GM23338 (cell line): Measurements from ENCODE around the gene PROS1. TPM values are rescaled to one million over a fixed set of nuclear protein-coding genes. Genes with fewer than 3 reads are reported as not detected.
"Not testable (repeated sequence)": the region's sequence is repeated elsewhere in the genome, so short reads cannot be mapped to it uniquely, and the experiment has no call there.

Experiments used
- ATAC-seq: fragments of 200-7000 bp; cut with Tn5 transposase; 3 replicates; pipeline ENCODE4 v1.9.1; 2020
- DNase-seq: peaks from one replicate; pipeline ENCODE4 v3.0.0-alpha.2; 2015; ENCODE audit warnings: low spot score
- H2AFZ ChIP-seq: fragments of 200-600 bp; sonication (generic); 2 replicates; pipeline ENCODE4 v1.8.0; 2016; ENCODE audit warnings: antibody characterized with exemption, mild to moderate bottlenecking, moderate library complexity
- H3F3A ChIP-seq: fragments of 200-600 bp; sonication (generic); replicated peaks from 2 replicates; pipeline ENCODE4 v1.8.0; 2017; ENCODE audit warnings: antibody characterized with exemption, mixed run types, low read depth
- H3K27ac ChIP-seq: fragments of 200-600 bp; sonication (generic); 2 replicates; pipeline ENCODE4 v1.6.1; 2016; ENCODE audit warnings: low read depth
- H3K27me3 ChIP-seq: fragments of 200-600 bp; sonication (generic); 2 replicates; pipeline ENCODE4 v1.8.0; 2016; ENCODE audit warnings: mild to moderate bottlenecking, mixed run types, moderate library complexity; ENCODE audit not compliant: insufficient read depth
- H3K36me3 ChIP-seq: fragments of 200-600 bp; sonication (generic); 2 replicates; pipeline ENCODE4 v1.8.0; 2016; ENCODE audit warnings: mild to moderate bottlenecking; ENCODE audit not compliant: insufficient read depth
- H3K4me1 ChIP-seq: fragments of 200-600 bp; sonication (generic); 2 replicates; pipeline ENCODE4 v1.8.0; 2016; ENCODE audit warnings: mild to moderate bottlenecking, moderate library complexity; ENCODE audit not compliant: insufficient read depth
- H3K4me2 ChIP-seq: fragments of 200-600 bp; sonication (generic); 2 replicates; pipeline ENCODE4 v1.7.1; 2017; ENCODE audit warnings: mixed run types
- H3K4me3 ChIP-seq: fragments of 200-600 bp; sonication (generic); 2 replicates; pipeline ENCODE4 v1.6.1; 2016; ENCODE audit warnings: mixed run types
- H3K79me2 ChIP-seq: fragments of 200-600 bp; sonication (generic); replicated peaks from 2 replicates; pipeline ENCODE4 v1.8.0; 2017; ENCODE audit warnings: mild to moderate bottlenecking; ENCODE audit not compliant: insufficient read depth
- H3K9me2 ChIP-seq: fragments of 200-600 bp; sonication (generic); 2 replicates; pipeline ENCODE4 v1.8.0; 2017; ENCODE audit not compliant: insufficient read depth
- H4K20me1 ChIP-seq: fragments of 200-600 bp; sonication (generic); replicated peaks from 2 replicates; pipeline ENCODE4 v1.8.0; 2017; ENCODE audit warnings: mild to moderate bottlenecking; ENCODE audit not compliant: insufficient read depth
- H3K27ac Mint-ChIP-seq: 2 replicates; pipeline ENCODE4 v1.8.0; 2020; ENCODE audit warnings: inconsistent platforms, mild to moderate bottlenecking, moderate library complexity, mixed read lengths
- H3K27me3 Mint-ChIP-seq: 3 replicates; pipeline ENCODE4 v1.8.0; 2022; ENCODE audit warnings: low read depth, mild to moderate bottlenecking, moderate library complexity, mixed read lengths, inconsistent platforms; ENCODE audit not compliant: insufficient read depth, poor library complexity
- H3K36me3 Mint-ChIP-seq: 3 replicates; pipeline ENCODE4 v1.8.0; 2021; ENCODE audit warnings: low read depth, mild to moderate bottlenecking, inconsistent platforms, moderate library complexity, mixed read lengths
- H3K4me1 Mint-ChIP-seq: 3 replicates; pipeline ENCODE4 v1.8.0; 2020; ENCODE audit warnings: mild to moderate bottlenecking, inconsistent platforms, mixed read lengths
- H3K4me3 Mint-ChIP-seq: 3 replicates; pipeline ENCODE4 v1.8.0; 2021; ENCODE audit warnings: moderate library complexity, mild to moderate bottlenecking, inconsistent platforms, mixed read lengths
- H3K9me3 Mint-ChIP-seq: 3 replicates; pipeline ENCODE4 v1.8.0; 2020; ENCODE audit warnings: moderate library complexity, mild to moderate bottlenecking, inconsistent platforms, mixed read lengths
- CTCF ChIP-seq, 2 experiments: fragments of 200-600 bp in 1 of 2; sonication (generic) in 1 of 2; conservative IDR thresholded peaks; 2 replicates each; pipeline versions ENCODE4 v1.5.1 to v1.6.1; 2016 to 2017; ENCODE audit warnings: antibody characterized with exemption in 2 of 2, low read depth in 2 of 2, mild to moderate bottlenecking in 2 of 2, moderate library complexity in 1 of 2
- EZH2 ChIP-seq: fragments of 200-600 bp; sonication (generic); IDR thresholded peaks from one replicate; pipeline ENCODE4 v1.8.0; 2017; ENCODE audit warnings: antibody characterized with exemption, mild to moderate bottlenecking, low read depth; ENCODE audit not compliant: unreplicated experiment
- EZH2phosphoT487 ChIP-seq: fragments of 200-600 bp; sonication (generic); IDR thresholded peaks from one replicate; pipeline ENCODE4 v1.8.1; 2018; ENCODE audit warnings: antibody characterized with exemption; ENCODE audit not compliant: unreplicated experiment
- JUNB ChIP-seq: IDR thresholded peaks from one replicate; pipeline ENCODE4 v1.6.1; 2016; ENCODE audit warnings: antibody characterized with exemption; ENCODE audit not compliant: unreplicated experiment
- POLR2AphosphoS5 ChIP-seq: IDR thresholded peaks from 2 replicates; pipeline ENCODE4 v1.6.1; 2016; ENCODE audit warnings: antibody characterized with exemption, low read depth
- STAT1 ChIP-seq: IDR thresholded peaks from one replicate; pipeline ENCODE4 v1.6.1; 2016; ENCODE audit warnings: antibody characterized with exemption; ENCODE audit not compliant: unreplicated experiment
- ZNF114 ChIP-seq: fragments of 250-450 bp; sonication (Bioruptor Pico); IDR thresholded peaks from 2 replicates; pipeline ENCODE4 v1.5.0; 2020; ENCODE audit warnings: mild to moderate bottlenecking, moderate library complexity
- ZNF331 ChIP-seq: fragments of 250-450 bp; sonication (Bioruptor Pico); IDR thresholded peaks from 2 replicates; pipeline ENCODE4 v1.5.0; 2020; ENCODE audit warnings: low read depth, mild to moderate bottlenecking, moderate library complexity
- polyA plus RNA-seq: library from polyadenylated mRNA; unstranded; fragments of >200 nt; fragmentation: Nextera tagmentation; extraction: Ambion mirVana; gene quantifications from 2 replicates; pipeline ENCODE4 v1.2.1, GENCODE V29; 2016
- total RNA-seq: library from RNA; depleted of rRNA; stranded (reverse); fragments of >200 nt; shearing (Covaris generic); gene quantifications from 2 replicates; pipeline ENCODE4 v1.2.3, GENCODE V29; 2014

PROS1 gene
- total and polyA plus RNA-seq, 2 experiments from 2014 or later, result 1.8 to 4.1 TPM

GRCh38 chr3:93855401-93855800 lies 118.3 kb downstream of the PROS1 start:
- ATAC-seq (no peak), DNase-seq (no peak)
- H3K9me3 Mint-ChIP-seq, result peaks cover 100% of the 10 kb centered on the region
- Histone ChIP-seq H3K4me2 (no peak overlapping the region), H3K27ac (no peak overlapping the region), H3F3A (no peaks in the 10 kb centered on the region), H3K36me3 (no peaks in the 10 kb centered on the region; the same call in 1 of the 2 replicates), H4K20me1 (no peaks in the 10 kb centered on the region), H3K4me3 (no peak overlapping the region), H3K4me1 (no peaks in the 10 kb centered on the region), H3K27me3 (no peaks in the 10 kb centered on the region), H2AFZ (no peak overlapping the region), H3K9me2 (no peaks in the 10 kb centered on the region), H3K79me2 (no peaks in the 10 kb centered on the region)
- peaks cover 49% of the 10 kb centered on the region for H3K36me3 Mint-ChIP-seq
- TF ChIP-seq JUNB, result no peak
- no peak for TF ChIP-seq STAT1
- no peak for TF ChIP-seq ZNF114 (CRISPR knock-in tag)
- TF ChIP-seq CTCF (conservative IDR thresholded peaks at IDR 0.05; ENCODE audit: low read depth in 2 of 2), result no peak
- TF ChIP-seq EZH2, result no peak
- no peaks in the 10 kb centered on the region for H3K4me1 Mint-ChIP-seq
- H3K27ac Mint-ChIP-seq, result no peak overlapping the region
- peaks cover 5% of the 10 kb centered on the region for H3K27me3 Mint-ChIP-seq
- no peak overlapping the region for H3K4me3 Mint-ChIP-seq

DNA sequence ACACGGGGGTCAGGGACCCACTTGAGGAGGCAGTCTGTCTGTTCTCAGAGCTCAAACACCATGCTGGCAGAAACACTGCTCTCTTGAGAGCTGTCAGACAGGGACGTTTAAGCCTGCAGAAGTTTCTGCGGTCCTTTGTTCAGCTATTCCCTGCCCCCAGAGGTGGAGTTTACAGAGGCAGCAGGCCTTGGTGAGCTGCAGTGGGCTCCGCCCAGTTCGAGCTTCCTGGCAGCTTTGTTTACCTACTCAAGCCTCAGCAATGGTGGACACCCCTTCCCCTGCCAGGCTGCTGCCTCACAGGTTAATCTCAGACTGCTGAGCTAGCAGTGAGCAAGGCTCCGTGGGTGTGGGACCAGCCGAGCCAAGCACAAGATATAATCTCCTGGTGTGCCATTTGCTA lies 121.5 kb downstream of the PROS1 start:
- not testable (repeated sequence) for H3K4me1 ChIP-seq, H3K36me3 ChIP-seq, H4K20me1 ChIP-seq, H3K4me1 Mint-ChIP-seq, H3K27me3 ChIP-seq, H3K4me3 ChIP-seq, ATAC-seq, H3K9me2 ChIP-seq, H2AFZ ChIP-seq, H3K4me3 Mint-ChIP-seq, H3F3A ChIP-seq, H3K4me2 ChIP-seq, H3K27ac Mint-ChIP-seq, H3K79me2 ChIP-seq, DNase-seq, H3K27me3 Mint-ChIP-seq, H3K27ac ChIP-seq
- Mint-ChIP-seq H3K9me3 (peaks cover 100% of the 10 kb centered on the region), H3K36me3 (peaks cover 57% of the 10 kb centered on the region)

GRCh38 chr3:93843981-93844380 lies 129.7 kb downstream of the PROS1 start:
- no peaks in the 10 kb centered on the region for H3K4me1 Mint-ChIP-seq
- Histone ChIP-seq H3K4me1 (no peaks in the 10 kb centered on the region), H3K4me2 (no peak overlapping the region), H3K79me2 (no peaks in the 10 kb centered on the region), H2AFZ (no peak overlapping the region), H3K9me2 (no peaks in the 10 kb centered on the region), H3K27ac (no peak overlapping the region), H4K20me1 (no peaks in the 10 kb centered on the region), H3K27me3 (no peaks in the 10 kb centered on the region), H3K4me3 (no peak overlapping the region), H3F3A (no peaks in the 10 kb centered on the region), H3K36me3 (no peaks in the 10 kb centered on the region)
- H3K27me3 Mint-ChIP-seq, result peaks cover 2% of the 10 kb centered on the region
- TF ChIP-seq POLR2AphosphoS5, result no peak
- no peak for TF ChIP-seq EZH2phosphoT487
- no peak for TF ChIP-seq ZNF331 (CRISPR knock-in tag)
- H3K4me3 Mint-ChIP-seq, result no peak overlapping the region
- H3K27ac Mint-ChIP-seq, result no peak overlapping the region
- no peak for ATAC-seq
- H3K36me3 Mint-ChIP-seq, result peaks cover 10% of the 10 kb centered on the region; the same call in 1 of the 3 replicates
- peak; percentile 3 for DNase-seq
- peaks cover 74% of the 10 kb centered on the region for H3K9me3 Mint-ChIP-seq

GRCh38 chr3:93839193-93839592 lies 134.5 kb downstream of the PROS1 start:
- H3K36me3 ChIP-seq, DNase-seq, H3K27me3 Mint-ChIP-seq, H3K4me2 ChIP-seq, H3K4me1 ChIP-seq, H3K4me1 Mint-ChIP-seq, ATAC-seq, H3K4me3 Mint-ChIP-seq, H3K4me3 ChIP-seq, H3K27ac Mint-ChIP-seq, H3K27me3 ChIP-seq, H3F3A ChIP-seq, H4K20me1 ChIP-seq, H3K27ac ChIP-seq, H3K9me2 ChIP-seq, H2AFZ ChIP-seq, H3K79me2 ChIP-seq: not testable (repeated sequence)
- Mint-ChIP-seq H3K36me3 (peaks cover 13% of the 10 kb centered on the region; the same call in 2 of the 3 replicates), H3K9me3 (peaks cover 74% of the 10 kb centered on the region)
